Neural cell (in vitro differentiated cells): ENCODE data around the gene PPARG. TPM values are rescaled to one million over a fixed set of nuclear protein-coding genes. Genes with fewer than 3 reads are reported as not detected.

Source experiments
- H2AFZ ChIP-seq: fragments of 200-600, 300-800 bp; sonication (generic), shearing (Covaris generic); 2 replicates; pipeline ENCODE4 v1.6.0; 2014; ENCODE audit warnings: low read depth, mild to moderate bottlenecking, antibody characterized with exemption, low read length, moderate library complexity
- H3F3A ChIP-seq: fragments of 200-600 bp; shearing (Covaris generic); 2 replicates; pipeline ENCODE4 v1.6.1; 2016; ENCODE audit warnings: mild to moderate bottlenecking, moderate library complexity, mixed read lengths, antibody characterized with exemption, low read length; ENCODE audit not compliant: insufficient read depth, poor library complexity, severe bottlenecking
- H3K27ac ChIP-seq: fragments of 200-600, 300-800 bp; sonication (generic), shearing (Covaris generic); 2 replicates; pipeline ENCODE4 v1.5.1; 2014; ENCODE audit warnings: mild to moderate bottlenecking, low read length, moderate library complexity
- H3K27me3 ChIP-seq: fragments of 300-800, 200-600 bp; sonication (generic), shearing (Covaris generic); 2 replicates; pipeline ENCODE4 v1.6.0; 2014; ENCODE audit warnings: mild to moderate bottlenecking, low read depth, low read length, moderate library complexity; ENCODE audit not compliant: insufficient read depth
- H3K36me3 ChIP-seq: fragments of 300-800, 200-600 bp; sonication (generic), shearing (Covaris generic); 2 replicates; pipeline ENCODE4 v1.5.1; 2014; ENCODE audit warnings: mild to moderate bottlenecking, antibody characterized with exemption, low read length, moderate library complexity; ENCODE audit not compliant: insufficient read depth
- H3K4me2 ChIP-seq: fragments of 300-800, 200-600 bp; sonication (generic), shearing (Covaris generic); 2 replicates; pipeline ENCODE4 v1.6.0; 2014; ENCODE audit warnings: mild to moderate bottlenecking, low read length
- H3K4me3 ChIP-seq: fragments of 300-800, 200-600 bp; sonication (generic), shearing (Covaris generic); 2 replicates; pipeline ENCODE4 v1.5.1; 2014; ENCODE audit warnings: mild to moderate bottlenecking, low read length, moderate library complexity
- H3K79me2 ChIP-seq: fragments of 200-600 bp; shearing (Covaris generic); replicated peaks from 2 replicates; pipeline ENCODE4 v1.6.0; 2014; ENCODE audit warnings: mild to moderate bottlenecking, low read length, moderate library complexity; ENCODE audit not compliant: insufficient read depth
- H3K9ac ChIP-seq: fragments of 300-800, 200-600 bp; sonication (generic), shearing (Covaris generic); 2 replicates; pipeline ENCODE4 v1.6.1; 2016; ENCODE audit warnings: mild to moderate bottlenecking, low read length, mixed read lengths
- H3K9me2 ChIP-seq: fragments of 200-600 bp; shearing (Covaris generic); 2 replicates; pipeline ENCODE4 v1.6.1; 2016; ENCODE audit warnings: mild to moderate bottlenecking, low read length, mixed read lengths; ENCODE audit not compliant: insufficient read depth
- H3K9me3 ChIP-seq: fragments of 200-600, 300-800 bp; sonication (generic), shearing (Covaris generic); 2 replicates; pipeline ENCODE4 v1.6.1; 2016; ENCODE audit warnings: mild to moderate bottlenecking, mixed run types, low read length, moderate library complexity, mixed read lengths
- H4K20me1 ChIP-seq: fragments of 200-600 bp; shearing (Covaris generic); 2 replicates; pipeline ENCODE4 v1.6.1; 2016; ENCODE audit warnings: mild to moderate bottlenecking, mixed run types; ENCODE audit not compliant: insufficient read depth
- CTCF ChIP-seq: fragments of 450-650 bp; IDR thresholded peaks from 2 replicates; pipeline ENCODE4 v1.5.1; 2014; ENCODE audit warnings: antibody characterized with exemption, mild to moderate bottlenecking, moderate library complexity; ENCODE audit not compliant: poor library complexity, severe bottlenecking
- EP300 ChIP-seq: fragments of 450-650 bp; conservative IDR thresholded peaks from 2 replicates; pipeline ENCODE4 v1.6.1; 2014; ENCODE audit warnings: antibody characterized with exemption, mild to moderate bottlenecking, moderate library complexity; ENCODE audit not compliant: poor library complexity, severe bottlenecking
- EZH2 ChIP-seq: fragments of 200-600, 300-800 bp; shearing (Covaris generic), sonication (generic); IDR thresholded peaks from 2 replicates; pipeline ENCODE4 v1.6.1; 2014; ENCODE audit warnings: antibody characterized with exemption, low read length, borderline replicate concordance, mild to moderate bottlenecking; ENCODE audit not compliant: insufficient read depth, poor library complexity, severe bottlenecking
- MXI1 ChIP-seq: fragments of 450-650 bp; conservative IDR thresholded peaks from 2 replicates; pipeline ENCODE4 v1.6.1; 2014; ENCODE audit warnings: antibody characterized with exemption, mild to moderate bottlenecking; ENCODE audit not compliant: poor library complexity, severe bottlenecking
- POLR2AphosphoS5 ChIP-seq: IDR thresholded peaks from 2 replicates; pipeline ENCODE4 v1.6.1; 2012
- RAD21 ChIP-seq: fragments of 450-650 bp; conservative IDR thresholded peaks from 2 replicates; pipeline ENCODE4 v1.6.1; 2014; ENCODE audit warnings: antibody characterized with exemption, mild to moderate bottlenecking, moderate library complexity
- SMC3 ChIP-seq: fragments of 450-650 bp; conservative IDR thresholded peaks from 2 replicates; pipeline ENCODE4 v1.6.1; 2014; ENCODE audit warnings: antibody characterized with exemption, mild to moderate bottlenecking, moderate library complexity; ENCODE audit not compliant: poor library complexity
- TAF1 ChIP-seq: IDR thresholded peaks from 2 replicates; pipeline ENCODE4 v1.6.1; 2012; ENCODE audit warnings: low read depth
- polyA plus RNA-seq: library from polyadenylated mRNA; depleted of rRNA; stranded (reverse); fragments of >200 nt; gene quantifications from 2 replicates; pipeline ENCODE4 v1.2.3, GENCODE V29; 2014
- TF ChIP-seq, protein P1 (sequence below): IDR thresholded peaks from 2 replicates; pipeline ENCODE4 v1.6.1; 2012; ENCODE audit warnings: borderline replicate concordance

Gene PPARG
- polyA plus RNA-seq, 1 donor from 2014 or later: 0.35 TPM

- Histone ChIP-seq H2AFZ (no peak overlapping the region), H3K79me2 (no peaks in the 10 kb centered on the region), H3K4me3 (no peak overlapping the region), H3K4me2 (no peak overlapping the region), H4K20me1 (no peaks in the 10 kb centered on the region), H3K27me3 (no peaks in the 10 kb centered on the region), H3K9me2 (no peaks in the 10 kb centered on the region), H3K27ac (no peak overlapping the region), H3F3A (no peaks in the 10 kb centered on the region), H3K9ac (no peak overlapping the region), H3K9me3 (no peaks in the 10 kb centered on the region), H3K36me3 (no peaks in the 10 kb centered on the region)
- no peak for TF ChIP-seq MXI1
- TF ChIP-seq, protein P1, sequence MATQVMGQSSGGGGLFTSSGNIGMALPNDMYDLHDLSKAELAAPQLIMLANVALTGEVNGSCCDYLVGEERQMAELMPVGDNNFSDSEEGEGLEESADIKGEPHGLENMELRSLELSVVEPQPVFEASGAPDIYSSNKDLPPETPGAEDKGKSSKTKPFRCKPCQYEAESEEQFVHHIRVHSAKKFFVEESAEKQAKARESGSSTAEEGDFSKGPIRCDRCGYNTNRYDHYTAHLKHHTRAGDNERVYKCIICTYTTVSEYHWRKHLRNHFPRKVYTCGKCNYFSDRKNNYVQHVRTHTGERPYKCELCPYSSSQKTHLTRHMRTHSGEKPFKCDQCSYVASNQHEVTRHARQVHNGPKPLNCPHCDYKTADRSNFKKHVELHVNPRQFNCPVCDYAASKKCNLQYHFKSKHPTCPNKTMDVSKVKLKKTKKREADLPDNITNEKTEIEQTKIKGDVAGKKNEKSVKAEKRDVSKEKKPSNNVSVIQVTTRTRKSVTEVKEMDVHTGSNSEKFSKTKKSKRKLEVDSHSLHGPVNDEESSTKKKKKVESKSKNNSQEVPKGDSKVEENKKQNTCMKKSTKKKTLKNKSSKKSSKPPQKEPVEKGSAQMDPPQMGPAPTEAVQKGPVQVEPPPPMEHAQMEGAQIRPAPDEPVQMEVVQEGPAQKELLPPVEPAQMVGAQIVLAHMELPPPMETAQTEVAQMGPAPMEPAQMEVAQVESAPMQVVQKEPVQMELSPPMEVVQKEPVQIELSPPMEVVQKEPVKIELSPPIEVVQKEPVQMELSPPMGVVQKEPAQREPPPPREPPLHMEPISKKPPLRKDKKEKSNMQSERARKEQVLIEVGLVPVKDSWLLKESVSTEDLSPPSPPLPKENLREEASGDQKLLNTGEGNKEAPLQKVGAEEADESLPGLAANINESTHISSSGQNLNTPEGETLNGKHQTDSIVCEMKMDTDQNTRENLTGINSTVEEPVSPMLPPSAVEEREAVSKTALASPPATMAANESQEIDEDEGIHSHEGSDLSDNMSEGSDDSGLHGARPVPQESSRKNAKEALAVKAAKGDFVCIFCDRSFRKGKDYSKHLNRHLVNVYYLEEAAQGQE: no peak
- no peak for TF ChIP-seq RAD21
Observed at GRCh38 chr3:12471241-12471640, 182.4 kb downstream of the PPARG start.

- H3K79me2 ChIP-seq: no peaks in the 10 kb centered on the region
- no peak for TF ChIP-seq SMC3
- H3K9ac ChIP-seq: no peak overlapping the region
- H4K20me1 ChIP-seq: no peaks in the 10 kb centered on the region
- H3K4me2 ChIP-seq: no peak overlapping the region
- H3K36me3 ChIP-seq: no peaks in the 10 kb centered on the region
- H3K27me3 ChIP-seq: no peaks in the 10 kb centered on the region
- H3K9me2 ChIP-seq: no peaks in the 10 kb centered on the region
- no peak overlapping the region for H3K4me3 ChIP-seq
- no peak overlapping the region for H3K27ac ChIP-seq
- no peaks in the 10 kb centered on the region for H3F3A ChIP-seq
- H2AFZ ChIP-seq: no peak overlapping the region
- H3K9me3 ChIP-seq: no peaks in the 10 kb centered on the region
Observed at GRCh38 chr3:12472000-12472610, 183.2 kb downstream of the PPARG start.

DNA sequence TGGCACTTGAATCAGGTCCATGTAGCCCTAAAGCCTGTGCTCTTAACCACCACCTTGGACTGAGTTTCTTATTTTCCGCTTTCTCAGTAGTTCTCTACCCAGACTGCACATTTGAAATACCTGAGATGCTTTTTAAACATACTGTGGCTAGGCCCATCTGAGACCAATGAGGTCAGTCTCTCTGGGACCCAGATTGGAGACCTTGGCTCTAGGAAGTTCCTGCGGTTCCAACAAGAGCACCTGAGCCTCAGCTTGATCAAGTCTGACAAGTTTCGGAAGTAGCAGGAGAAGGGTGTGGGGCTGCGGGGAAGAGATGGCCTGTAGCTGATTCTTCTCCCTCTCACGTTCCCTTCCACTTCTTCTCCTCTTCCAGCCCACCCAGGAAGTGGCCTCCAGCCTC lies 183.9 kb downstream of the PPARG start:
- H3K9me3 ChIP-seq: no peaks in the 10 kb centered on the region

More for the DNA sequence above, 183.9 kb downstream of the PPARG start:
- no peak overlapping the region for H3K4me2 ChIP-seq
- H3K27me3 ChIP-seq: no peaks in the 10 kb centered on the region
- H3K27ac ChIP-seq: no peak overlapping the region
- no peak overlapping the region for H2AFZ ChIP-seq
- no peaks in the 10 kb centered on the region for H3F3A ChIP-seq
- no peaks in the 10 kb centered on the region for H4K20me1 ChIP-seq
- no peak for TF ChIP-seq RAD21
- no peak for TF ChIP-seq MXI1
- TF ChIP-seq, protein P1: no peak
- TF ChIP-seq EZH2: no peak
- TF ChIP-seq TAF1: no peak
- TF ChIP-seq SMC3: no peak
- TF ChIP-seq POLR2AphosphoS5: no peak
- TF ChIP-seq EP300: no peak
- TF ChIP-seq CTCF: no peak
- no peaks in the 10 kb centered on the region for H3K9me2 ChIP-seq
- H3K36me3 ChIP-seq: no peaks in the 10 kb centered on the region
- no peak overlapping the region for H3K9ac ChIP-seq
- H3K4me3 ChIP-seq: no peak overlapping the region
- H3K79me2 ChIP-seq: no peaks in the 10 kb centered on the region
